Gastroesophageal sphincter (tissue), 4 donors: ENCODE data around the gene KIAA1755. TPM values are rescaled to one million over a fixed set of nuclear protein-coding genes. Genes with fewer than 3 reads are reported as not detected.

Experiments
- ATAC-seq: fragments of 150-250 bp; one replicate; pipeline ENCODE4 v1.9.1; 2016; ENCODE audit warnings: mild to moderate bottlenecking, moderate library complexity
- H3K27ac ChIP-seq, 4 donors: fragments of 200-600 bp; sonication (generic) in 3 of 4; 1 replicate in 3 of 4; 2 replicates in 1 of 4; pipeline ENCODE4 v1.5.1; 2016 to 2019
- H3K27me3 ChIP-seq: fragments of 200-600 bp; sonication (generic); one replicate; pipeline ENCODE4 v1.5.1; 2019
- H3K36me3 ChIP-seq, 2 donors: fragments of 200-600 bp; sonication (generic); one replicate each; pipeline ENCODE4 v1.5.1; 2019; ENCODE audit warnings: control low read depth in 1 of 2
- H3K4me1 ChIP-seq, 3 donors: fragments of 200-600 bp; sonication (generic); 1 replicate in 2 of 3; 2 replicates in 1 of 3; pipeline ENCODE4 v1.5.1; 2016 to 2019; ENCODE audit warnings: control low read depth in 2 of 3
- H3K4me3 ChIP-seq, 2 donors: fragments of 200-600 bp; sonication (generic); one replicate each; pipeline ENCODE4 v1.5.1; 2019; ENCODE audit warnings: mild to moderate bottlenecking in 1 of 2, moderate library complexity in 1 of 2
- H3K9me3 ChIP-seq, 3 donors: fragments of 200-600 bp; sonication (generic); one replicate each; pipeline ENCODE4 v1.5.1; 2017 to 2019; ENCODE audit warnings: control low read depth in 2 of 3
- CTCF ChIP-seq, 4 experiments: fragments of 200-600 bp in 2 of 4; fragments of 450-650 bp in 2 of 4; sonication (generic) in 1 of 4; IDR thresholded peaks; one replicate each; pipeline ENCODE4 v1.5.1; 2017 to 2019; ENCODE audit warnings: antibody characterized with exemption in 4 of 4, mild to moderate bottlenecking in 2 of 4, moderate library complexity in 2 of 4
- EP300 ChIP-seq: sonication (generic); formaldehyde crosslinking; IDR thresholded peaks from one replicate; pipeline ENCODE4 v1.6.1; 2017; ENCODE audit warnings: antibody characterized with exemption, mild to moderate bottlenecking
- POLR2A ChIP-seq, 2 donors: fragments of 450-650 bp; IDR thresholded peaks; one replicate each; pipeline ENCODE4 v1.6.1; 2017; ENCODE audit warnings: antibody characterized with exemption in 2 of 2, mild to moderate bottlenecking in 2 of 2, moderate library complexity in 1 of 2
- POLR2AphosphoS5 ChIP-seq: sonication (generic); formaldehyde crosslinking; IDR thresholded peaks from one replicate; pipeline ENCODE4 v1.6.1; 2017; ENCODE audit warnings: antibody characterized with exemption
- WGBS, 2 donors: methylation state at CpG; one replicate each; pipeline ENCODE4 v1.1.5; 2018; ENCODE audit warnings: low coverage in 1 of 2; 5-methylcytosine and 5-hydroxymethylcytosine counted together
- total RNA-seq, 4 donors: library from RNA; depleted of rRNA; stranded (reverse); fragments of >200 nt; gene quantifications; one replicate each; pipeline ENCODE4 v1.1.0, GENCODE V29; 2016

KIAA1755 gene
- total RNA-seq, 4 donors from 2014 or later: 5.1 to 19.9 (median 11.5) TPM

DNA sequence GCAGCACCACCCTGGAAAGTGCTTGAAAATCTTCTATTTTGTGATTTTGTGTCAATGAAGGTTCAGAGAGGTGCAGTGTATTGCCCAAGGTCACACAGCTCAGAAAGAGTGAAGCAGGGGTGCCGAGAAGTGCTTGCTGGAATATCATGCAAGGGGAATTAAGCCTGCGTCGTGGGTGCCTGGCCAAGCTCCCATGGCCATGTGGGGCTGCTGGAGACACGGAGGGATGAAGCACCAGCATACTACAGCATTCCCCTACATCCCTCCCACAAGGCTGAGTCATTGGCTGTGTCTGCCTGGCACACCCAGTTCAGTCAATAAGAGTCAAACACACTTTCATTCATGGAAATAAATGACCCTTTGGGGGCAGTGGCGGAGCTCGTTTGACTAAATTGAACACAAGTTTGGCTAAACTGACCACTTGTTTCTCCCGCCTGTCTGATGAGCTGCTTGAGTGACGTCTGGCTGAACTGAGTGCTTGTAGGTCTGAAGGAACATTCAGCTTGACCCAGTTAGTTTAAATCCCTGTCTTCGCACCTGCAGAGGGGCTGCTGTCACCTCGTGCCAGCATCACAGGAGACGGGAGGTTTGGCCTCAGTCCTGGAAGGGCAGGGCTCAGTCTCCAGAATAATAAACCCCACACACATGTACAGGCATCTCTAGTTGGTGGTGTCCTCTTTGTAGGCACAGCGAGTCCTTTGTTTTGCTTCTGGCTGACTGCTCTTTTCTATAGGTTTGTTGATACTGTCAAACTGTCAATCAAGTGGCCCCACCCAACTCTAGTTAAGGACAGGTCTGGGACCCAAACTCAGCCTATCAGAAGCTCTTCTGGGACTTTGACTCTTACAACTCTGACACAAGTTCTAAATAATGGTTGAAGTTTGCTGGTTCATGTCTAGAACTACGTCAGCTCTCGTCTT lies 87.0 kb downstream of the KIAA1755 start:
- peaks cover 0 to 12% (median 0%) of the 10 kb centered on the region in 3 donors for H3K4me1 ChIP-seq
- H3K36me3 ChIP-seq: no peaks in the 10 kb centered on the region
- no peak overlapping the region for H3K27ac ChIP-seq
- no peaks in the 10 kb centered on the region for H3K9me3 ChIP-seq
- H3K4me3 ChIP-seq: no peak overlapping the region
- WGBS, 2 donors: 61 to 68% methylated on average over 7 to 11 of the region's 14 CpGs
- no peaks in the 10 kb centered on the region for H3K27me3 ChIP-seq
- ATAC-seq: peak; percentile 47
- no peak for TF ChIP-seq POLR2A (IDR thresholded peaks at IDR 0.05)
- no peak for TF ChIP-seq EP300
- peak; percentile 43 for TF ChIP-seq POLR2AphosphoS5
- TF ChIP-seq CTCF (IDR thresholded peaks at IDR 0.05): no peak

GRCh38 chr20:38172408-38172807 lies 88.1 kb downstream of the KIAA1755 start:
- TF ChIP-seq CTCF (IDR thresholded peaks at IDR 0.05) (no peak), POLR2AphosphoS5 (no peak), EP300 (no peak), POLR2A (IDR thresholded peaks at IDR 0.05) (no peak)
- H3K27me3 ChIP-seq: no peaks in the 10 kb centered on the region
- H3K27ac ChIP-seq: no peak overlapping the region
- WGBS, 2 donors: 30 to 47% methylated on average over 4 of the region's 4 CpGs
- H3K9me3 ChIP-seq: no peaks in the 10 kb centered on the region
- no peak for ATAC-seq
- no peaks in the 10 kb centered on the region for H3K36me3 ChIP-seq
- no peak overlapping the region for H3K4me3 ChIP-seq
- H3K4me1 ChIP-seq: peaks cover 0 to 23% (median 3%) of the 10 kb centered on the region in 3 donors

DNA sequence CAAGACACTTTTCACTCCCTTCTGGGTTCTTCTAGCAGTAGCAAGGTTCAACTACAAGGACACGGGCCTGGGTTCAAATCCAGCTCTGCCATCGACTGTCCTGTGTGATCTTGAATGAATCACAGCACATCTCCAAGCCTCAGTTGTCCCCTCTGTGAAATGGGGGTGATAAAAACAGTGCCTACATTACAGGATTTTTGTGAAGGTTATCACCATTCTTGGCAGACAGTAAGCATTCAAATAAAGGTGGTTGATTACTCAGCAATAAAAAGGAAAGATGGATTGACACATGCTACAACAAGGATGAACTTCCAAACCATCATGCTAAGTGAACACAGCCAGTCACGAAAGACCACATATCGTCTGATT lies 88.9 kb downstream of the KIAA1755 start:
- H3K4me1 ChIP-seq: peaks cover 0 to 31% (median 3%) of the 10 kb centered on the region in 3 donors
- peak overlapping the region in 3 of 4 donors; percentile 37 to 88 (median 45) for H3K27ac ChIP-seq
- no peak for ATAC-seq
- H3K9me3 ChIP-seq: no peaks in the 10 kb centered on the region
- no peaks in the 10 kb centered on the region for H3K36me3 ChIP-seq
- TF ChIP-seq EP300: no peak
- TF ChIP-seq POLR2A (IDR thresholded peaks at IDR 0.05): no peak
- TF ChIP-seq CTCF (IDR thresholded peaks at IDR 0.05): no peak
- TF ChIP-seq POLR2AphosphoS5: no peak
- H3K4me3 ChIP-seq: no peak overlapping the region
- H3K27me3 ChIP-seq: no peaks in the 10 kb centered on the region
- 46 to 73% methylated on average over 2 of the region's 4 CpGs for WGBS, 2 donors

- 49 to 61% methylated on average over 3 to 9 of the region's 11 CpGs for WGBS, 2 donors
- ATAC-seq: peak; percentile 9
- Histone ChIP-seq H3K9me3 (no peaks in the 10 kb centered on the region), H3K27ac (peak overlapping the region in 3 of 4 donors; percentile 37 to 88 (median 45)), H3K27me3 (no peaks in the 10 kb centered on the region), H3K4me3 (no peak overlapping the region), H3K36me3 (no peaks in the 10 kb centered on the region), H3K4me1 (peaks cover 0 to 37% (median 3%) of the 10 kb centered on the region in 3 donors)
- TF ChIP-seq EP300 (no peak), POLR2AphosphoS5 (no peak)
These were observed 89.5 kb downstream of the KIAA1755 start for GRCh38 chr20:38170826-38171674.

- 48% methylated on average over 6 of the region's 8 CpGs; no CpG with 5 or more reads in 1 of the 2 donors for WGBS, 2 donors
- no peak for ATAC-seq
- no peaks in the 10 kb centered on the region for H3K36me3 ChIP-seq
- H3K4me3 ChIP-seq: no peak overlapping the region
- H3K27me3 ChIP-seq: no peaks in the 10 kb centered on the region
- H3K4me1 ChIP-seq: peaks cover 0 to 44% (median 7%) of the 10 kb centered on the region in 3 donors
- no peaks in the 10 kb centered on the region for H3K9me3 ChIP-seq
- TF ChIP-seq POLR2AphosphoS5 (no peak), EP300 (no peak), POLR2A (IDR thresholded peaks at IDR 0.05) (no peak), CTCF (IDR thresholded peaks at IDR 0.05) (no peak)
- peak overlapping the region in 2 of 4 donors; percentile 45 to 88 for H3K27ac ChIP-seq
These were observed 90.2 kb downstream of the KIAA1755 start for GRCh38 chr20:38170219-38170825.
